Stimulated activated CD8-positive, alpha-beta memory T cell treated with anti-CD3 and anti-CD28 coated beads, Interleukin-15, amount 100 ng/mL, for 4 hours (primary cell): Measurements from ENCODE around the gene TLR4.

ENCODE experiments used
- DNase-seq, 2 donors: peaks; one replicate each; pipeline ENCODE4 v3.0.0-alpha.2; 2020; ENCODE audit warnings: low read depth in 2 of 2

The TLR4 gene

DNA sequence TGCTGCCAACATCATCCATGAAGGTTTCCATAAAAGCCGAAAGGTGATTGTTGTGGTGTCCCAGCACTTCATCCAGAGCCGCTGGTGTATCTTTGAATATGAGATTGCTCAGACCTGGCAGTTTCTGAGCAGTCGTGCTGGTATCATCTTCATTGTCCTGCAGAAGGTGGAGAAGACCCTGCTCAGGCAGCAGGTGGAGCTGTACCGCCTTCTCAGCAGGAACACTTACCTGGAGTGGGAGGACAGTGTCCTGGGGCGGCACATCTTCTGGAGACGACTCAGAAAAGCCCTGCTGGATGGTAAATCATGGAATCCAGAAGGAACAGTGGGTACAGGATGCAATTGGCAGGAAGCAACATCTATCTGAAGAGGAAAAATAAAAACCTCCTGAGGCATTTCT lies 10.1 kb downstream of the TLR4 start:
- no peak for DNase-seq

- no peak for DNase-seq
These were observed 11.3 kb downstream of the TLR4 start for GRCh38 chr9:117715411-117715989.

GRCh38 chr9:117718085-117718484 lies 13.9 kb downstream of the TLR4 start:
- DNase-seq: no peak

- no peak for DNase-seq
These were observed 14.5 kb downstream of the TLR4 start for GRCh38 chr9:117718701-117719100.

GRCh38 chr9:117719161-117719920 lies 15.1 kb downstream of the TLR4 start:
- DNase-seq: no peak

DNA sequence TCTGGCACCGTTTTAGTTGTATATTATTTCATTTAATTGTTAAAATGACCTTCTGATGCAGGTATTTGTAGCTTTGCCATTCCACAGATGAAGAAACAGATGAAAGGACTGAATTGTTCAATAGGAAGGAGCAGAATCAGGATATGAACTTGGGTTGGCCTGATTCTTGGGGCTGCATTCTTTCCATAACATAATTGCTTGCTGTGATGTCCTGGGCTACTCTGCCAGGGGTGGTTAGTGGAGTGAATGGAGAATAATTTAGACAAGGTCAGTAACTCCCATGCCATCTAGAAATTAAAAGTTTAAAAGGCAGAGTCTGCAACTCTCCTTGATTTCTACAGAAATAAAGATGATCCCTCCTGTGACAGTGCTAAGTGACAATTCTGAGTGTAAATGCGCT lies 15.9 kb downstream of the TLR4 start:
- no peak for DNase-seq

- no peak for DNase-seq
These were observed 16.4 kb downstream of the TLR4 start for GRCh38 chr9:117720555-117720954.

DNA sequence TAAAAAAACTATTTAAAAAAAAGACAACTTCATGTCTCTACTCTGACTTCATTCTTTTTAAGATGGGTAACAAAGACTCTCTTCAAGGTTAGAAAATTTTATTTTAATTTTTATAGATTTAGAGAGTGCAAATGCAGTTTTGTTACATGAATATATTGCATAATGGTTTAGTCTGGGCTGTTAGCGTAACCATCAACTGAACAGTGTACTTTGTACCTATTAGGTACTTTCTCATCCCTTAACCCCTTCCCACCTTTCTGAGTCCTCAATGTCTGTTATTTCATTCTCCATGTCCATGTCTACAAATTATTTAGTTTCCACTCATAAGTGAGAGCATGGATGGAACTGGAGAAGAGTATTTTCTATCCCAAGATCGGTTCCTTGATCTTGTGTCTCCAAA lies 16.8 kb downstream of the TLR4 start:
- no peak for DNase-seq

- DNase-seq: no peak
These were observed 18.0 kb downstream of the TLR4 start for GRCh38 chr9:117722108-117722761.

- no peak for DNase-seq
These were observed 19.9 kb downstream of the TLR4 start for GRCh38 chr9:117723986-117724625.

DNA sequence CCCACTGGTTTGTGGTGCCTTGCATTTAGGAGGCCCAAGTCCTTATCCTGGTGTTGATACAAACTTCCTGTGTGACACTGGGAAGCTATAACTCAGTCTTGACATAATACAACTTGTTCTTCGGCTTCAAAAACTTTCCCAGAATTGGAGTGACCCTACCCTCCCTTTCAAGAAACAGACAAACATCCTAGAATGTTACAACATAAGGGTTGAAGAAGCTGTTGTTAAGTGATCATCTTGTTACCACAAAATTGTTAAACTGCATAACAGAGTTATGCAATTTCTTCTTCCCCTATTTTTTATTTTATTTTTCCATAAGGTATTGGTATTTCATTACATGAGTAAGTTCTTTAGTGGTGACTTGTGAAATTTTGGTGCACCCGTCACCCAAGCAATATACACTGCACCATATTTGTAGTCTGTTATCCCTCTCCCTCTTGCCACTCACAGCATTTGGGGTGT lies 21.3 kb downstream of the TLR4 start:
- DNase-seq: no peak

GRCh38 chr9:117729375-117729774 lies 25.2 kb downstream of the TLR4 start:
- no peak for DNase-seq

DNA sequence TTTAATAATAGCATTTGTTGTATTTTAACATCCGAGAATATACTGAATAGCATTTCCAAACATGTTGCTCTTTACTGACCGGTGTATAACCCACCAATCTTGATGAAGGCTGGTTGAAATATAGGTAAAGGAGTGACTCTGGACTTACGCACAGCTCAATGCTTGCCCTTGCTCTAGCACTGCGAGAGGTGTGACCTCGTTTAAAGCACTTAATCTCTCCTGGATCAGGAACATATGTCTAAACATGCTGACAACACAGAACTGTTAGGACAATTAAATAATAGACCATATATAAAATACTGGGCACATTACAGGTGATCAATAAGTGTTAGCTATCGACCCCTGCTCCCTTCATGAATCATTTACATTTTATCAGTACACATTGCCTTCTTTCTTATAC lies 28.3 kb downstream of the TLR4 start:
- no peak for DNase-seq

GRCh38 chr9:117733465-117733864 lies 29.3 kb downstream of the TLR4 start:
- DNase-seq: no peak

DNA sequence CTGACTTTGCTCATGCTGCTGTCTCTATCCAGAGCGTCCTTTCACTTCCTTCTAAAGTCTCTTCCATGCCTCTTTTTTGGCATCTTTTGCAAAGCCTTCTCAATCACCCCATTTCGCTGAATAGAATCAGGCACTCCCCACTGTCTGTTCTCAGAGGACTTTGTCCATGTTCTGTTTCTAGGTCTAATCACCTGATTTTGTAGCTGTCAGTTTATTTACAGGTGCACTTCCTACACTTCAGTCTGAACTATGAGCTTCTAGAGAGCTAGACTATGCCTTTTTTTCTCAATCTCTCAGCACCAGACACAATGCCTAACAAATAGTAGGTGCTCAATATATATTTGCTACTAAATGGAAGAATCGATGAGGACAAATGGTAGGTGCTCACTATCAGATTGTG lies 29.9 kb downstream of the TLR4 start:
- no peak for DNase-seq

DNA sequence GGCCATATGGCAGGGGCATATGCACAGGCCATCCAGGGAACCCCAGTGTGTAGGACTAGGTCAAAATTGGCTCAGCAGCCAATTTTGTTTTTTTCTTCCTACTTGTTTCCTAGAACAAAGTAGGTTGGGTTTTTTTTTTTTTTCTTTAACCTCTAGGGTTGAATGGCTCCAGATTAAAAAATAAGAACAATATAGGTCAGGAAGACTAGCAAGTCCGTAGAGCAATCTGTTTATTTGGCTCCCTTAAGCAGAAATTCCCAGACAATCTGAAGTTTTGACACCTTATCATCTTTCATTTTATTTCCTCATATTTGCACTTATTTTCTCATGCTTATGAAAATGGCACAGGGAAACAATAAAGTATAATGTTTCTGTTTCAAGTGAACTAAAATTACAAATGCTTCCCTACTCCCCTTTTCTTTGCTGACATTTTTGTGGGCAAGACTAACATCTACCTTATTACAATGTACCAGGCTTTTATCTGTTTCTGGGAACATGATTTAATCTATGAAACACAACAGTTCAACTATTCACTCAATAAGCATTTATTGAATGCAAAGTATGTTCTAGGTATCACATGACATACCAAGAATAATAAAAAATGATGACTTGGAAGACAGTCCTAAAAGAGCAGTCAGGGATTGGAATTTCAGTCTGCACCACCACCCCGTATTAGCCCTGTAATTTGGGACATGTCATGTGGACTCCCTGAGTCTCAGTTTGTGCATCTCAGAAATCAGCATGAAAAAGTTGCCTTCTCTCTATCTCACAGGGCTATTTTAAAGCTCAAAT lies 30.5 kb downstream of the TLR4 start:
- DNase-seq: no peak

- no peak for DNase-seq
These were observed 33.6 kb downstream of the TLR4 start for GRCh38 chr9:117737721-117738226.

DNA sequence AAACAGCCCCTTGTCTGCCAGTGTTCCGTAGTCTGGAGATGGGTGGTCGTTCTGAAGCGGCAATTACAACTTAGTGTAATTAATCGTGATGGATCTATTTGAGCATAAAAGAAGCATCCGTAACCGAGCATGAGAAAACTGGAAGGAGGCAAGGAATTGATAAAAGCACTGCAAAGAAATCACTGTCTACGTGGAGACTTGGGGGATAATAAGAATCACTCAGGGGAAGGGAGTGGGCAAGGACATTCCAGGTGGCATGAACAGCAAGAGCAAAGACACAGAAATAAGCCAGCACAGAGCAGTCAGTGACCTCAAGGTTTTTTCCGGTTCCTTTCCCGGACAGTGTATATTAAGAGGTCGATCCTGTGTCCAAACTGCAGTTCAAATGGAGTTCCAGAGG lies 35.0 kb downstream of the TLR4 start:
- no peak for DNase-seq

GRCh38 chr9:117739624-117740347 lies 35.6 kb downstream of the TLR4 start:
- DNase-seq: no peak

GRCh38 chr9:117742131-117742530 lies 37.9 kb downstream of the TLR4 start:
- no peak for DNase-seq

- no peak for DNase-seq
These were observed 40.2 kb downstream of the TLR4 start for GRCh38 chr9:117744369-117744768.
